HG02571 (cell line): Measurements from ENCODE around the gene COMP.

ENCODE experiments used
- ATAC-seq: cut with Tn5 transposase; IDR thresholded peaks from one replicate; pipeline ENCODE4 v1.9.1; 2021; ENCODE audit warnings: mild to moderate bottlenecking, moderate library complexity; ENCODE audit not compliant: unreplicated experiment

Gene COMP

GRCh38 chr19:18783958-18784785 lies 6.9 kb downstream of the COMP start:
- no peak for ATAC-seq

DNA sequence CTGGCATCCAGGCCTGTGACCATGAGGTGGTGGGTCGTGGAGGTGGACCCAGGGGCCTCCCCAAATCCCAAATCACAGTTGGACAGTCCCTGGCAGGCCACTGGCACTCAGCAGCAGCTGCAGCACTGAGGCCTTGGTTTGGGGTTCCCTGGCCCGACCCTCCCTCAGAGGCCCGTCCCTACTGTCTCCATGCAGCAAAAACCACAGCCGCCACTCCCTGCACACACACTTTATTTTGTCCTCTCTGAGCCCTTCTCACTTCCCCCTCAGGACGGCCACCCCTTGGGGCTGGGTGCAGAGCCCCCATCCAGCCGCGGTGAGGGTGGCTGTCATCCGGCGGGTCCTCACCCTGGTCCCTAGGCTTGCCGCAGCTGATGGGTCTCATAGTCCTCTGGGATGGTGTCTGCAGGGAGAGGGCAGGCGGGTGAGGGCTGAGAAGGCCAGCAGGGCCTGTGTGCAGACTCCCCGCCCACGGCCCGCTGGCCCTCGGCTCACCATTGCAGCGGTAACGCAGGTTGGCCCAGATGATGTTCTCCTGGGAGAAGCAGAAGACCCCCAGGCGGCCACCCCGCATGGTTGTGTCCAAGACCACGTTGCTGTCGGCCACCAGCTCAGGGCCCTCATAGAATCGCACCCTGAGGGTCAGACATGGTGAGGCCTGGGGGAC lies 8.4 kb downstream of the COMP start:
- ATAC-seq, result no peak

DNA sequence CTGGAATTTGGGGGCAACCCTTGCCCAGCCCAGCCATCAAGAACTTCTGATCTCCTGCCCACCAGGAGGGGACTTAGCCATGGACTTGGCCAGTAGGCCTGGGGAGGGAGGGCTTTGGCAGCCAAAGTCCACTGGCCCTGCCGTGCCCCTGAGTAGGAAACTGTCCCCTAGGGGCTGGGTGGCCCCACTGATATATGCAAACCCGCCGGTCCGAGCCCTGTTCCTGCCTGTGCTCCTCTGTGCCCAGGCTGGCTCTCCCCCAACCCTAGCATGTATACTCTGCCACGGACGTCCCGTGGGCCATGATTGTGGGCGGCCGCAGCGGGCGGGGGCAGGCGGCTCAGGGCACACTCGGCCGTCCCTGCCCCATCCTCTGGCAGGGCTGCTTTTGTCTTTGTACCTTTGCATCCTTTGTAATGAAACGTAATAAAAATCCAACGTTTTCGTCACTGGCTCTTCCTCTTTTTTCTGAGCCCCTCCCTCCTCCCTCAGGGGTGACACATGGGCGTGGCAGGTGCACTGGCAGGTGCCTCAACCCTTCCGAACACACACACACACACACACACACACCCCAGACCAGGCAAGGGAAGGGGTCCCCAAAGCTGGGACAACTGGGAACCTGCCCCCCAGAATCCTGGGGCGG lies 9.1 kb downstream of the COMP start:
- ATAC-seq, result no peak

GRCh38 chr19:18781047-18781600 lies 10.0 kb downstream of the COMP start:
- no peak for ATAC-seq

DNA sequence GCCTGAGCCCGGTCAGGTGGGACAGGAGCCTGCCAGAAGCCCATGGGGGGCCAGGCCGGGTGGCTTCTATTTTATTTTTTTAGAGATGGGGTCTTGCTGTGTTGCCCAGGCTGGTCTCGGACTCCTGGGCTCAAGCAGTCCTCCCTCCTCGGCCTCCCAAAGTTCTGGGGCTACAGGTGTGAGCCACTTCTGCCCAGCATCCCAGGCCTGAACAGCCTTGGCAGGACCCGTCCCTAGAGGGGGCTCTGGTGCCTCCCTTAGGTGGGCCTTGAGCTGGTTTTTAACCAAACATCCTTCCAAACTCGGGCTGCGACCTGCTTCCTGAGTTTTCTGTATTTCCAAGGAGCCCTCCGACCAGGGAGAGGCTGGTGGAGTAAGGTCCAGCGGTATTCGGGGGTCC lies 10.5 kb downstream of the COMP start:
- ATAC-seq, result no peak

GRCh38 chr19:18780081-18780480 lies 11.0 kb downstream of the COMP start:
- ATAC-seq, result no peak

- ATAC-seq, result no peak
These were observed 12.1 kb downstream of the COMP start for GRCh38 chr19:18778826-18779495.

- no peak for ATAC-seq
These were observed 13.1 kb downstream of the COMP start for GRCh38 chr19:18778076-18778389.

GRCh38 chr19:18777301-18778075 lies 13.6 kb downstream of the COMP start:
- no peak for ATAC-seq

- ATAC-seq, result no peak
These were observed 14.4 kb downstream of the COMP start for GRCh38 chr19:18776736-18777135.

DNA sequence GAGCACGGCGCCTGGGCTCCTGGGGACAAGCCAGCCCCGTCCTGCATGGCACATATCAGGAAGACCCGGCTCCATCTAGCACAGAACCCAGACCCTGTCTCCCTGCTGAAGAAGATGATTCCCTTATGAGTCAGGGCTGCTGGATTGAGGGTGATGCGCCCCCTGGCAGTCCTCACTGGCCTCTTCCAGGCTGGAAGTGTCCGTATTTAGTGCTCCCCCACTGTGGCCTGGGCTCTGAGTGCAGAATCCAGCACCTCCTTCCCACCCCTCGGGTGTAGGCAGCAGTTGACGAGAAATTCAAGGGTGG lies 14.9 kb downstream of the COMP start:
- no peak for ATAC-seq

- no peak for ATAC-seq
These were observed 15.4 kb downstream of the COMP start for GRCh38 chr19:18775586-18776287.

GRCh38 chr19:18774782-18775444 lies 16.2 kb downstream of the COMP start:
- ATAC-seq, result no peak

GRCh38 chr19:18774107-18774506 lies 17.0 kb downstream of the COMP start:
- no peak for ATAC-seq

GRCh38 chr19:18773682-18774081 lies 17.4 kb downstream of the COMP start:
- no peak for ATAC-seq

DNA sequence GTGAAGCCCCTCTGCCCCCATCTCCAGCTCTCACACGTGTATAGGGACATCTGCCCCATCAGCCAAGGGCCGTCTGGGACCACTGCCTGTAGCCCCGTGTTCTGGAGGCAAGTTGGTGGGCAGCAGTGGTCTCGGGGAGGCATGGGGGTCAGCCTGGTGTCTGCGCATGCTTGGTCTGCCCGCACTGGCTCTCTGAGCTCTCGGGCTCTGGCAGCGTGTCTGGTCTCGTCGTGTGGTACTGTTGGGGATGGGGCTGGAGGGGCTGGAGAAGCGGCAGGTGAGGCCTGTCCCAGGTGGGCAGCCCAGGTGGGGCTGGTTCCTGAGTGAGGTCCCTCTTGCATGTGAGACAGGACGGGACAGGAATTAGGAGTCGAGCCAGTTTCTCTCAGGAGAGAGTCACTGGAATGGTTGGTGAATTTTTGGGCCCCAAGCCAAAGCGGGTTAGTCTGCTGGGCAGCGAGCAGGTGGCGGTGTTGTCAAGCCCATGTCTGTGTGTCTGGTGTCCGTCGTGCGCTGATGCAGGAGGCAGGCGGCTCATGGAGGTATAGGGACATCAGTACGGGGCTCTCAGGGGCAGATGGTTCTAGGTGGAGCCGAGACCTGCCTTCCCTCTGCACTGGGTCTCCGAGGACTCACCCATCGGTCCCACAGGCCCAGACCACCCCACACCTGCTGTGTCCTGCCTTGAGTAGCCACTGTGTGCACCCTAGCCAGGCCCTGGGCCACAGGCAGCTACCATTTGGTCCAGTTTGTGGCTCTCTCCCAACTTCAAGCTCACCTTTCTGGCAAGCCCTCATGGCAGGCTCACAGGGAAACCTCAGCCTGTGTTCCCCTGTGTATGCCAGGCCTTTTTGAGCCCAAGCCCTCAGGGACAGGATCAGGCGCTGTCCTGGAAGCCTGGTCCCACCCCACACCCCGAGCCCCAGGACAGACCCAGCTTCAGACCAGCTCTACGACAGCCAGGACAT lies 18.2 kb downstream of the COMP start:
- no peak for ATAC-seq

- no peak for ATAC-seq
These were observed 19.5 kb downstream of the COMP start for GRCh38 chr19:18771328-18772242.
